Nephron progenitor cell (in vitro differentiated cells): ENCODE measurements around the gene LPCAT1.

Source experiments
- DNase-seq: peaks from one replicate; pipeline ENCODE4 v3.0.0; 2021
- H3K27ac Mint-ChIP-seq: 2 replicates; pipeline ENCODE4 v1.8.0; 2021; ENCODE audit warnings: mild to moderate bottlenecking, moderate library complexity, mixed read lengths
- H3K27me3 Mint-ChIP-seq: 2 replicates; pipeline ENCODE4 v1.8.0; 2021; ENCODE audit warnings: mild to moderate bottlenecking, low read depth, mixed read lengths; ENCODE audit not compliant: poor library complexity
- H3K36me3 Mint-ChIP-seq: 2 replicates; pipeline ENCODE4 v1.8.0; 2021; ENCODE audit warnings: low read depth, mixed read lengths
- H3K4me1 Mint-ChIP-seq: 2 replicates; pipeline ENCODE4 v1.8.0; 2021; ENCODE audit warnings: mixed read lengths
- H3K4me3 Mint-ChIP-seq: 2 replicates; pipeline ENCODE4 v1.8.0; 2021; ENCODE audit warnings: mild to moderate bottlenecking, moderate library complexity, mixed read lengths
- H3K9me3 Mint-ChIP-seq: 2 replicates; pipeline ENCODE4 v1.8.0; 2021; ENCODE audit warnings: mild to moderate bottlenecking, moderate library complexity, mixed read lengths
- CTCF ChIP-seq: fragments of 200-600 bp; sonication (generic); IDR thresholded peaks from 2 replicates; pipeline ENCODE4 v1.5.0; 2021; ENCODE audit warnings: antibody characterized with exemption

Gene LPCAT1

GRCh38 chr5:1419476-1420210, 104.1 kb downstream of the LPCAT1 start:
- H3K4me1 Mint-ChIP-seq = no peaks in the 10 kb centered on the region
- peaks cover 30% of the 10 kb centered on the region for H3K27me3 Mint-ChIP-seq
- H3K9me3 Mint-ChIP-seq = no peaks in the 10 kb centered on the region
- no peak for TF ChIP-seq CTCF
- no peak for DNase-seq
- no peaks in the 10 kb centered on the region for H3K36me3 Mint-ChIP-seq
- H3K27ac Mint-ChIP-seq = no peak overlapping the region
- no peak overlapping the region for H3K4me3 Mint-ChIP-seq

GRCh38 chr5:1418921-1419280, 104.9 kb downstream of the LPCAT1 start:
- Mint-ChIP-seq H3K9me3 (no peaks in the 10 kb centered on the region), H3K4me3 (no peak overlapping the region), H3K4me1 (no peaks in the 10 kb centered on the region), H3K27ac (no peak overlapping the region), H3K27me3 (peaks cover 25% of the 10 kb centered on the region), H3K36me3 (no peaks in the 10 kb centered on the region)
- no peak for DNase-seq
- TF ChIP-seq CTCF = no peak

GRCh38 chr5:1418238-1418920, 105.4 kb downstream of the LPCAT1 start:
- no peaks in the 10 kb centered on the region for H3K9me3 Mint-ChIP-seq
- no peak overlapping the region for H3K27ac Mint-ChIP-seq
- no peaks in the 10 kb centered on the region for H3K4me1 Mint-ChIP-seq
- no peaks in the 10 kb centered on the region for H3K36me3 Mint-ChIP-seq
- TF ChIP-seq CTCF = no peak
- DNase-seq = no peak
- peaks cover 25% of the 10 kb centered on the region for H3K27me3 Mint-ChIP-seq
- H3K4me3 Mint-ChIP-seq = no peak overlapping the region

GRCh38 chr5:1417586-1418225, 106.1 kb downstream of the LPCAT1 start:
- no peak for DNase-seq
- no peaks in the 10 kb centered on the region for H3K9me3 Mint-ChIP-seq
- H3K36me3 Mint-ChIP-seq = no peaks in the 10 kb centered on the region
- H3K27ac Mint-ChIP-seq = no peak overlapping the region
- H3K4me3 Mint-ChIP-seq = no peak overlapping the region
- TF ChIP-seq CTCF = no peak
- peaks cover 27% of the 10 kb centered on the region for H3K27me3 Mint-ChIP-seq
- H3K4me1 Mint-ChIP-seq = no peaks in the 10 kb centered on the region

GRCh38 chr5:1416856-1417469, 106.8 kb downstream of the LPCAT1 start:
- H3K4me1 Mint-ChIP-seq = no peaks in the 10 kb centered on the region
- H3K27ac Mint-ChIP-seq = no peak overlapping the region
- peaks cover 30% of the 10 kb centered on the region for H3K27me3 Mint-ChIP-seq
- H3K4me3 Mint-ChIP-seq = no peak overlapping the region
- TF ChIP-seq CTCF = no peak
- DNase-seq = no peak
- H3K36me3 Mint-ChIP-seq = no peaks in the 10 kb centered on the region
- H3K9me3 Mint-ChIP-seq = no peaks in the 10 kb centered on the region
